HepG2 (cell line): ENCODE data around the gene USP15. TPM values are rescaled to one million over a fixed set of nuclear protein-coding genes. Genes with fewer than 3 reads are reported as not detected.

Source experiments
- ATAC-seq: fragments of 200-7000 bp; cut with Tn5 transposase; 3 replicates; pipeline ENCODE4 v1.9.1; 2020; ENCODE audit warnings: mild to moderate bottlenecking, moderate library complexity
- BruUV-seq: library from RNA; stranded (reverse); fragments of 400-500 nt; replicated peaks from 2 replicates; lab custom pipeline; 2021; lab: Mats Ljungman, UMichigan
- CTCF ChIA-PET: fragments of 300-600 bp; formaldehyde crosslinking; extraction: SDS; loops from one replicate; lab custom pipeline; 2021; ENCODE audit warnings: low total read pairs, inconsistent platforms, low intra/inter-chr PET ratio; lab: Yijun Ruan, JAX
- POLR2A ChIA-PET: fragments of 350-600 bp; sonication (Branson Sonifier 250); formaldehyde crosslinking; loops from one replicate; lab custom pipeline; 2020; ENCODE audit warnings: antibody characterized with exemption, inconsistent platforms; lab: Yijun Ruan, JAX
- DNase-seq: peaks from one replicate; pipeline ENCODE4 v3.0.0-alpha.2; 2015; ENCODE audit warnings: low spot score
- FAIRE-seq: peaks from 3 replicates; lab custom pipeline; 2011; peaks lifted over from hg19 to GRCh38; lab: Jason Lieb, UNC
- H2AFZ ChIP-seq: one replicate; pipeline ENCODE4 v1.6.1; 2011; ENCODE audit warnings: low read length, inconsistent platforms
- H3K27ac ChIP-seq: fragments of 300-600 bp; 3 replicates; pipeline ENCODE4 v1.8.0; 2011; ENCODE audit warnings: mixed run types, mild to moderate bottlenecking, mixed read lengths, low read length, inconsistent platforms; ENCODE audit not compliant: insufficient read depth; ENCODE audit errors: extremely low read length
- H3K27me3 ChIP-seq, 2 experiments: fragments of 200-600 bp in 1 of 2; 2 replicates in 1 of 2; 3 replicates in 1 of 2; pipeline versions ENCODE4 v1.6.0 to v1.8.0; 2011; ENCODE audit warnings: low read length in 2 of 2, mild to moderate bottlenecking in 2 of 2, moderate library complexity in 2 of 2, inconsistent platforms in 1 of 2; ENCODE audit not compliant: insufficient read depth in 2 of 2, control insufficient read depth in 1 of 2
- H3K36me3 ChIP-seq, 2 experiments: fragments of 200-600 bp in 1 of 2; replicated peaks in 1 of 2; 2 replicates in 1 of 2; 3 replicates in 1 of 2; pipeline versions ENCODE4 v1.5.1 to v1.8.0; 2011; ENCODE audit warnings: low read length in 2 of 2, inconsistent platforms in 1 of 2; ENCODE audit not compliant: insufficient read depth in 2 of 2, control insufficient read depth in 1 of 2
- H3K4me1 ChIP-seq: 2 replicates; pipeline ENCODE4 v1.5.1; 2012; ENCODE audit warnings: low read length, inconsistent platforms; ENCODE audit not compliant: insufficient read depth
- H3K4me2 ChIP-seq: 2 replicates; pipeline ENCODE4 v1.6.0; 2011; ENCODE audit warnings: low read depth, low read length, inconsistent platforms
- H3K4me3 ChIP-seq, 3 experiments: fragments of 200-600 bp in 1 of 3; sonication (generic), shearing (Covaris generic) in 1 of 3; replicated peaks in 1 of 3; 2 replicates each; pipeline ENCODE4 v1.5.1; 2011 to 2016; ENCODE audit warnings: low read length in 3 of 3, inconsistent platforms in 2 of 3, low read depth in 2 of 3, mild to moderate bottlenecking in 2 of 3, control low read depth in 1 of 3, mixed read lengths in 1 of 3; ENCODE audit not compliant: insufficient read depth in 1 of 3
- H3K79me2 ChIP-seq: one replicate; pipeline ENCODE4 v1.6.1; 2011; ENCODE audit warnings: low read length, inconsistent platforms; ENCODE audit not compliant: insufficient read depth
- H3K9ac ChIP-seq: 2 replicates; pipeline ENCODE4 v1.6.0; 2011; ENCODE audit warnings: mild to moderate bottlenecking, low read depth, low read length, inconsistent platforms; ENCODE audit not compliant: insufficient read depth
- H3K9me3 ChIP-seq: 2 replicates; pipeline ENCODE4 v1.5.1; 2012; ENCODE audit warnings: mild to moderate bottlenecking, low read length
- H4K20me1 ChIP-seq: 2 replicates; pipeline ENCODE4 v1.6.0; 2011; ENCODE audit warnings: inconsistent platforms, mild to moderate bottlenecking, low read length, moderate library complexity; ENCODE audit not compliant: insufficient read depth
- AHR ChIP-seq: IDR thresholded peaks from 2 replicates; pipeline ENCODE4 v1.6.1; 2018; ENCODE audit warnings: missing genetic modification reagents, missing compliant biosample characterization
- CCDC6 ChIP-seq: sonication (generic); formaldehyde crosslinking; IDR thresholded peaks from 2 replicates; pipeline ENCODE4 v1.8.1; 2022; ENCODE audit warnings: mild to moderate bottlenecking, missing genetic modification reagents, moderate library complexity
- ETV5 ChIP-seq: IDR thresholded peaks from 2 replicates; pipeline ENCODE4 v1.6.1; 2018; ENCODE audit warnings: missing biosample characterization, missing genetic modification reagents, inconsistent platforms, borderline replicate concordance
- FOXJ3 ChIP-seq: sonication (generic); formaldehyde crosslinking; IDR thresholded peaks from 2 replicates; pipeline ENCODE4 v1.4.0; 2020; ENCODE audit warnings: missing genetic modification reagents, mild to moderate bottlenecking, borderline replicate concordance
- GATA4 ChIP-seq: sonication (generic); IDR thresholded peaks from 2 replicates; pipeline ENCODE4 v1.6.1; 2016; ENCODE audit warnings: antibody characterized with exemption, low read depth, borderline replicate concordance
- KDM2A ChIP-seq: sonication (generic); formaldehyde crosslinking; IDR thresholded peaks from 2 replicates; pipeline ENCODE4 v1.4.0; 2020; ENCODE audit warnings: low read depth, missing genetic modification reagents, borderline replicate concordance
- NFIB ChIP-seq: sonication (generic); formaldehyde crosslinking; IDR thresholded peaks from 2 replicates; pipeline ENCODE4 v1.9.0; 2021; ENCODE audit warnings: missing genetic modification reagents, mild to moderate bottlenecking, borderline replicate concordance
- SNAI1 ChIP-seq: sonication (generic); formaldehyde crosslinking; IDR thresholded peaks from 2 replicates; pipeline ENCODE4 v1.5.0; 2020; ENCODE audit warnings: mild to moderate bottlenecking, missing genetic modification reagents, borderline replicate concordance
- ZBTB44 ChIP-seq: sonication (generic); formaldehyde crosslinking; IDR thresholded peaks from 2 replicates; pipeline ENCODE4 v1.4.0; 2020; ENCODE audit warnings: missing genetic modification reagents
- ZFAT ChIP-seq: sonication (generic); formaldehyde crosslinking; conservative IDR thresholded peaks from 2 replicates; pipeline ENCODE4 v1.8.1; 2023; ENCODE audit warnings: missing genetic modification reagents, inconsistent platforms
- ZFYVE20 ChIP-seq: sonication (generic); formaldehyde crosslinking; IDR thresholded peaks from 2 replicates; pipeline ENCODE4 v1.8.0; 2023; ENCODE audit warnings: low read depth, mild to moderate bottlenecking, moderate library complexity, missing genetic modification reagents, borderline replicate concordance
- ZNF235 ChIP-seq: sonication (generic); formaldehyde crosslinking; IDR thresholded peaks from 2 replicates; pipeline ENCODE4 v1.8.1; 2023; ENCODE audit warnings: mild to moderate bottlenecking, missing genetic modification reagents, borderline replicate concordance
- ZNF34 ChIP-seq: sonication (generic); formaldehyde crosslinking; IDR thresholded peaks from 2 replicates; pipeline ENCODE4 v1.4.0; 2020; ENCODE audit warnings: mild to moderate bottlenecking, missing genetic modification reagents, borderline replicate concordance
- ZNF674 ChIP-seq: sonication (generic); formaldehyde crosslinking; IDR thresholded peaks from 2 replicates; pipeline ENCODE4 v1.5.0; 2020; ENCODE audit warnings: low read depth, mild to moderate bottlenecking, missing genetic modification reagents
- WGBS: methylation state at CpG from one replicate; pipeline ENCODE4 v1.1.6; 2017; ENCODE audit warnings: low lambda C conversion rate; 5-methylcytosine and 5-hydroxymethylcytosine counted together
- in situ Hi-C: cut with HindIII; loops from 2 replicates; pipeline ENCODE4 v1.10.0; 2017; ENCODE audit warnings: low pct_unique_long_range_greater_than_20kb; ENCODE audit not compliant: extremely low pct_ligation_motif_present
- intact Hi-C: fragments of 100-400 bp; cut with micrococcal nuclease; formaldehyde crosslinking; loops from one replicate; pipeline ENCODE4 v1.10.0; 2022; ENCODE audit not compliant: unreplicated experiment
- polyA plus RNA-seq, 8 experiments: library from polyadenylated mRNA; depleted of rRNA in 3 of 8; stranded (reverse) in 7 of 8; unstranded in 1 of 8; fragments of >200 nt; fragmentation: Illumina TruSeq in 4 of 8; extraction: Trizol in 4 of 8; gene quantifications; 2 replicates each; pipeline versions ENCODE4 v1.2.1 to v1.2.3, GENCODE V29; 2011 to 2016; ENCODE audit warnings: low read depth in 4 of 8, missing spikeins in 1 of 8, mixed read lengths in 1 of 8; ENCODE audit not compliant: insufficient read depth in 1 of 8
- total RNA-seq, 5 experiments: library from RNA; depleted of rRNA; stranded (reverse); fragments of >200 nt; fragmentation: Illumina TruSeq; extraction: Trizol; gene quantifications; 2 replicates each; pipeline ENCODE4 v1.2.3, GENCODE V29; 2016; ENCODE audit warnings: low read depth in 1 of 5
- TF ChIP-seq, protein P1 (sequence below): sonication (generic); formaldehyde crosslinking; IDR thresholded peaks from 2 replicates; pipeline ENCODE4 v1.8.1; 2023; ENCODE audit warnings: mild to moderate bottlenecking, missing genetic modification reagents, borderline replicate concordance
- TF ChIP-seq, protein P2 (sequence below): sonication (generic); formaldehyde crosslinking; IDR thresholded peaks from 2 replicates; pipeline ENCODE4 v1.4.0; 2020; ENCODE audit warnings: mild to moderate bottlenecking, low read depth, missing genetic modification reagents

Gene USP15
- total and polyA plus RNA-seq, 2 of the 13 experiments (the other 11 are each of a cell fraction or from before 2014, with no cell fraction given) = 17.3 to 51.7 TPM

DNA sequence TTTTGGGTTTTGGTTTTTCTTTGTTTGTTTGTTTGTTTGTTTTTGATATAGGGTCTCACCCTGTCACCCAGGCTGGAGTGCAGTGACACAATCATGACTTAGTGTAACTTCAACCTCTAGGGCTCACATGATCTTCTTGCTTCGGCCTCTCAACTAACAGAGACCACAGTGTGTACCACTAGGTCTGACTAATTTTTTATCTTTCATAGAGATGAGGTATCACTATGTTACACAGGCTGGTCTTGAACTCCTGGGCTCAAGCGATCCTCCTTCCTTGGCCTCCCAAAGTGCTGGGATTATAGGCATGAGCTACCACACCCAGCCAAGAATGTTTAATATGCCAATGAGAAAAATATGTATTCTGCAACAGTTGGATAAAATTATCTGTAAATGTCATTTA is 29.6 kb upstream of the USP15 start (continued):
- TF ChIP-seq GATA4 (no peak), SNAI1 (CRISPR knock-in tag) (no peak)

GRCh38 chr12:62232143-62232729 is 28.0 kb upstream of the USP15 start:
- no peak for TF ChIP-seq FOXJ3
- TF ChIP-seq KDM2A (CRISPR knock-in tag) = no peak
- no TSS peak for BruUV-seq
- Histone ChIP-seq H3K9me3 (no peaks in the 10 kb centered on the region), H3K9ac (no peak overlapping the region), H3K27me3 (no peaks in the 10 kb centered on the region), H3K36me3 (no peaks in the 10 kb centered on the region), H3K79me2 (no peaks in the 10 kb centered on the region), H3K4me2 (no peak overlapping the region), H4K20me1 (no peaks in the 10 kb centered on the region), H3K4me3 (no peak overlapping the region), H3K4me1 (no peaks in the 10 kb centered on the region), H2AFZ (no peak overlapping the region), H3K27ac (no peak overlapping the region)
- intact Hi-C loops = no loop called here
- 0% methylated on average over 3 of the region's 3 CpGs for WGBS
- POLR2A ChIA-PET = no interaction called here
- in situ Hi-C loops = no loop called here
- CTCF ChIA-PET = no interaction called here
- ATAC-seq (no peak), FAIRE-seq (no peak), DNase-seq (no peak)

GRCh38 chr12:62233805-62234204 is 26.4 kb upstream of the USP15 start:
- FAIRE-seq (no peak), ATAC-seq (no peak), DNase-seq (no peak)
- H4K20me1 ChIP-seq = no peaks in the 10 kb centered on the region
- no peaks in the 10 kb centered on the region for H3K4me1 ChIP-seq
- BruUV-seq = no TSS peak
- H3K27ac ChIP-seq = no peak overlapping the region
- in situ Hi-C loops (no loop called here), intact Hi-C loops (no loop called here)
- no peak overlapping the region for H3K4me3 ChIP-seq
- ChIA-PET POLR2A (no interaction called here), CTCF (no interaction called here)
- H3K27me3 ChIP-seq = no peaks in the 10 kb centered on the region
- H3K36me3 ChIP-seq = no peaks in the 10 kb centered on the region
- H3K9ac ChIP-seq = no peak overlapping the region
- H3K9me3 ChIP-seq = no peaks in the 10 kb centered on the region
- 0% methylated on average over 2 of the region's 2 CpGs for WGBS
- H3K79me2 ChIP-seq = no peaks in the 10 kb centered on the region
- H2AFZ ChIP-seq = no peak overlapping the region
- no peak overlapping the region for H3K4me2 ChIP-seq
- TF ChIP-seq ZNF674 (CRISPR knock-in tag) = no peak
- TF ChIP-seq, protein P1, sequence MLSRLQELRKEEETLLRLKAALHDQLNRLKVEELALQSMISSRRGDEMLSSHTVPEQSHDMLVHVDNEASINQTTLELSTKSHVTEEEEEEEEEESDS (CRISPR knock-in tag) = no peak
- no peak for TF ChIP-seq AHR (CRISPR knock-in tag)
- no peak for TF ChIP-seq ZBTB44 (CRISPR knock-in tag)
- no peak for TF ChIP-seq ETV5 (CRISPR knock-in tag)
- no peak for TF ChIP-seq ZNF235 (CRISPR knock-in tag)
- TF ChIP-seq ZFAT (CRISPR knock-in tag) = no peak
- TF ChIP-seq ZNF34 (CRISPR knock-in tag) = no peak
- TF ChIP-seq, protein P2, sequence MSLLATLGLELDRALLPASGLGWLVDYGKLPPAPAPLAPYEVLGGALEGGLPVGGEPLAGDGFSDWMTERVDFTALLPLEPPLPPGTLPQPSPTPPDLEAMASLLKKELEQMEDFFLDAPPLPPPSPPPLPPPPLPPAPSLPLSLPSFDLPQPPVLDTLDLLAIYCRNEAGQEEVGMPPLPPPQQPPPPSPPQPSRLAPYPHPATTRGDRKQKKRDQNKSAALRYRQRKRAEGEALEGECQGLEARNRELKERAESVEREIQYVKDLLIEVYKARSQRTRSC (CRISPR knock-in tag) = no peak
- no peak for TF ChIP-seq ZFYVE20 (CRISPR knock-in tag)
- no peak for TF ChIP-seq CCDC6 (CRISPR knock-in tag)
- no peak for TF ChIP-seq NFIB (CRISPR knock-in tag)
